ENCODE measurements around the gene BEND7.

Gene BEND7

DNA sequence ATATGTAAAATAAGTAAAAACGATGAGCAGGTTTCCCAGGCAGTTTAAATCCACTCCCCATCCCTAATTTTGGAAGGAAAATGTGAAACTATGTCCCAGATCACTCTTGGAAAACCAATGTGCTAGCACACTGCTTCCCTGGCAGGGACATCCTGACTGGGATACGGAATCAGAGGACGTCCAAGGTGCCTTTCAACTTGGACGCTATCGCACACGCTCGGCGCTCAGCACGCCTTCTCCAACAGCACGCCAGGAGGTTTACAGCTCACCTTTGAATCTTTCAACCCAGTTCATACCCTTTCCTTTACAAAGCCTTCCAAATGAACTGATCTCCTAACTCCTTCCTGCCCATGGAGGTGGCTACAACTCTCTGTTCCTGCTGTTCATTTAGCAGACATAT, 47.1 kb downstream of the BEND7 start:
- POLR2A ChIA-PET (ENCODE audit: low non-redundant PET), result no interaction called here
- CTCF ChIA-PET, result interaction anchor here (0.5 to 0.9 kb wide), 2 partner anchors 22 to 1378 kb away, joined by 3 to 4 read pairs; no protein-coding TSS in a partner anchor
- no peak overlapping the region for H3K27ac ChIP-seq
- TF ChIP-seq, protein P1, sequence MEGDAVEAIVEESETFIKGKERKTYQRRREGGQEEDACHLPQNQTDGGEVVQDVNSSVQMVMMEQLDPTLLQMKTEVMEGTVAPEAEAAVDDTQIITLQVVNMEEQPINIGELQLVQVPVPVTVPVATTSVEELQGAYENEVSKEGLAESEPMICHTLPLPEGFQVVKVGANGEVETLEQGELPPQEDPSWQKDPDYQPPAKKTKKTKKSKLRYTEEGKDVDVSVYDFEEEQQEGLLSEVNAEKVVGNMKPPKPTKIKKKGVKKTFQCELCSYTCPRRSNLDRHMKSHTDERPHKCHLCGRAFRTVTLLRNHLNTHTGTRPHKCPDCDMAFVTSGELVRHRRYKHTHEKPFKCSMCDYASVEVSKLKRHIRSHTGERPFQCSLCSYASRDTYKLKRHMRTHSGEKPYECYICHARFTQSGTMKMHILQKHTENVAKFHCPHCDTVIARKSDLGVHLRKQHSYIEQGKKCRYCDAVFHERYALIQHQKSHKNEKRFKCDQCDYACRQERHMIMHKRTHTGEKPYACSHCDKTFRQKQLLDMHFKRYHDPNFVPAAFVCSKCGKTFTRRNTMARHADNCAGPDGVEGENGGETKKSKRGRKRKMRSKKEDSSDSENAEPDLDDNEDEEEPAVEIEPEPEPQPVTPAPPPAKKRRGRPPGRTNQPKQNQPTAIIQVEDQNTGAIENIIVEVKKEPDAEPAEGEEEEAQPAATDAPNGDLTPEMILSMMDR (conservative IDR thresholded peaks at IDR 0.05; ENCODE audit: low read depth), result no peak
- DNase-seq (ENCODE audit: low spot score), result no peak

DNA sequence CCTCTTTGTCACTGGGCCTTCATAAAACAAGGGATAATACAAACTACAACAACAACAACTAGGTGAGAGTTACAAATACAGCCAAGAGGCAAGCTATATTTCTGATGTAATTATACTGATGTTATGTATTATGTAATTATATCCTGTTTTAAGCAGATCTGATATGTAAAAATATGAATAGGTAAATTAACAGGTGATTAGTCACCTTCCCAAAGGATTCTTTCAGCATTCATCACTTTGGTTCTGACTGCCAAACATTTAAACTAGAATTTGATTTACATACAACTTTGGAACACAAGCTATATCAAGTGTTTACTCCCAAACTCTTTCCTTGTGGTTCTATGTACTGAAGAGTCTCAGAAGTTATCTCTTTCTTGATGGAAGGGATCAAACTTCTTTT, 53.7 kb downstream of the BEND7 start:
- ChIA-PET POLR2A (ENCODE audit: low non-redundant PET) (no interaction called here), CTCF (no interaction called here)
- TF ChIP-seq, protein P1 (conservative IDR thresholded peaks at IDR 0.05; ENCODE audit: low read depth), result no peak
- peak; percentile 60 for DNase-seq (ENCODE audit: low spot score)
- no peak overlapping the region for H3K27ac ChIP-seq

DNA sequence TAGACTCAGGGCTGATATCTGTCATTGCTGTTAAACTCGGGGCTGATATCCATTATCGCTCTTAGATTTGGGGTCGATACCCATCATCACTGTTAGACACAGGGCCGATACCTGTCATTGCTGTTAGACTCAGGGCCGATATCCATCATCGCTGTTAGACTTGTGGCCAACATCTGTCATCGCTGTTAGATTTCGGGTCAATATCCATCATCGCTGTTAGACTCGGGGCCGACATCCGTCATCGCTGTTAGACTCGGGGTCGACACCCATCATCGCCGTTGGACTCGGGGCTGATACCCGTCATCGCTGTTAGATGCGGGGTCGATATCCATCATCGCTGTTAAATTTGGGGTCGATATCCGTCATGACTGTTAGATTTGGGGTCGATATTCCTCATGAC, 54.8 kb downstream of the BEND7 start:
- DNase-seq (ENCODE audit: low spot score), result no peak
- POLR2A ChIA-PET (ENCODE audit: low non-redundant PET), result no interaction called here
- TF ChIP-seq, protein P1 (conservative IDR thresholded peaks at IDR 0.05; ENCODE audit: low read depth), result no peak
- CTCF ChIA-PET, result no interaction called here
- H3K27ac ChIP-seq, result no peak overlapping the region

DNA sequence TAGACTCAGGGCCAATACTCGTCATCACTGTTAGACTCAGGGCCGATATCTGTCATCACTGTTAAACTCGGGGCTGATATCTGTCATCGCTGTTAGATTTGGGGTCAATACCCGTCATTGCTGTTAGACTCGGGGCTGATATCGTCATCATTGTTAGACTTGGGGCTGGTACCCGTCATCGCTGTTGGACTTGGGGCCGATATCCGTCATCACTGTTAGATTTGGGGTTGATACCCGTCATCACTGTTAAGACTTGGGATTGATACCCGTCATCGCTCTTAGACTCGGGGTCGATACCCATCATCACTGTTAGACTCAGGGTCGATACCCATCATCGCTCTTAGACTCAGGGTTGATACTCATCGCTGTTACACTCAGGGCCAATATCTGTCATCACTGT, 56.5 kb downstream of the BEND7 start:
- TF ChIP-seq, protein P1 (conservative IDR thresholded peaks at IDR 0.05; ENCODE audit: low read depth), result no peak
- ChIA-PET POLR2A (ENCODE audit: low non-redundant PET) (no interaction called here), CTCF (no interaction called here)
- no peak for DNase-seq (ENCODE audit: low spot score)
- H3K27ac ChIP-seq, result no peak overlapping the region

DNA sequence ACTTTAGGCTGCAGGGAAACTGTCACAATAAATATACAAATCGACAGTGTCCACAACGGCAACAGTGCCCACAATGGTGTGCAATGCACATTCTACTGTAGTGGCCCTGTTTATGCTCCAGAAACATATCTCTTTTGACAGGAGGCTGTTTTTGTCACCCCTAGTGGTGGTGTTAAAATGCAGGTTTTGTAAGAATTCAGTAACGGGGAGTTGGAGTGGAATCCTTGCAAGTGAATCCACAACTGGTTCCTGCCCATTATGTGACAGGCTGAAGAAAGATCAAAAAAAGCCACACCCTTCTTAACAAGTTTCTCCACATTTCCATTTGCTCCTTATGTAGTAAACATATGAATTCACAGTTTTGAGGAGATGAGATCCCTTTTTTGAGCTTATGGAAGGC, 58.5 kb downstream of the BEND7 start:
- TF ChIP-seq, protein P1 (conservative IDR thresholded peaks at IDR 0.05; ENCODE audit: low read depth), result no peak
- ChIA-PET CTCF (no interaction called here), POLR2A (ENCODE audit: low non-redundant PET) (no interaction called here)
- DNase-seq (ENCODE audit: low spot score), result no peak
- no peak overlapping the region for H3K27ac ChIP-seq

DNA sequence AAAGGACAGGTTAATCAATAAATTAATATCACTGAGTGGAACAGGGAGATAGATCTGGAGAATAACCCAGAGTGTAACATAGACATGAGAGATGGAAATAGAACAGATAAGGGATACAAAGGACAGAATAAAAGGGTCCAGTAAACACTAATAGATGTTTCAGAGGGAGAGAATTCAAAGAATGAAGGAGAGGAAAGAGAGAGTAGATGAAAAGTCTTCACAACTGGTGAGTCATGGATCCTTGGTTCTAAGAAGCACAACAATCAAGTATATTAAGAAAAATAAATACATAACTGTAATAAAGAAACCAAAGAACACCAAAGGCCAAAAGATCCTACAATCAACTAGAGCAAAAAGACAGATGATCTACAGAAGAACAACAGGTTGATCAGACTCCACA, 66.3 kb downstream of the BEND7 start:
- DNase-seq (ENCODE audit: low spot score), result no peak
- H3K27ac ChIP-seq, result no peak overlapping the region
- POLR2A ChIA-PET (ENCODE audit: low non-redundant PET), result no interaction called here
- CTCF ChIA-PET, result interaction anchor here (0.6 kb wide), 1 partner anchor 245 kb away, joined by 4 read pairs; no protein-coding TSS in a partner anchor
- TF ChIP-seq, protein P1 (conservative IDR thresholded peaks at IDR 0.05; ENCODE audit: low read depth), result no peak

DNA sequence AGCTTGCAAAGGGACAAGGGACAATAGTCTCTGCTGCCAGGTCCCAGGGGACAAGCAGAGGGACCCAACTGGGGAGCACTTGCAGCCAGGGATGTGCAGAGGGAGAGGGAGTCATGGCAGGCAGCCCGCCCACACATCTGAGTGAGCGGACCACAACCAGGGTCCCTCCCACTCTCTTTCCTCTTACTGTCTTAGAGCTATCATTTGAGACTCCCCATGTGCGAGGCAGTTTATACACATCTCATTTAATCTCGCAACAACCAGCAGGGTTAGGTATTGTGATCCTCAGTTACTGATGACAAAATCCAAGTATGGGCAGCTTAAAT, 70.2 kb downstream of the BEND7 start:
- TF ChIP-seq, protein P1 (conservative IDR thresholded peaks at IDR 0.05; ENCODE audit: low read depth), result no peak
- no peak overlapping the region for H3K27ac ChIP-seq
- POLR2A ChIA-PET (ENCODE audit: low non-redundant PET), result no interaction called here
- DNase-seq (ENCODE audit: low spot score), result no peak
- CTCF ChIA-PET, result no interaction called here

Measured in RWPE1 (cell line).